Hepatocyte (in vitro differentiated cells): ENCODE results near the gene GPD2.

Experiments
- CTCF ChIP-seq: fragments of 200-600 bp; sonication (generic); IDR thresholded peaks from 2 replicates; pipeline ENCODE4 v1.5.1; 2016; ENCODE audit warnings: antibody characterized with exemption, mild to moderate bottlenecking; ENCODE audit not compliant: poor library complexity
- EZH2 ChIP-seq: fragments of 200-600 bp; sonication (generic); IDR thresholded peaks from 2 replicates; pipeline ENCODE4 v1.6.1; 2016; ENCODE audit warnings: antibody characterized with exemption, mild to moderate bottlenecking, borderline replicate concordance

- TF ChIP-seq CTCF (no peak), EZH2 (no peak)
Observed at GRCh38 chr2:156553714-156554442, 117.7 kb downstream of the GPD2 start.
